ENCODE measurements around the gene CRTC3.
"Not testable (repeated sequence)": the region's sequence is repeated elsewhere in the genome, so short reads cannot be mapped to it uniquely, and the experiment has no call there.

Gene CRTC3

GRCh38 chr15:90529371-90530249, at the start of gene CRTC3:
TSS of gene CRTC3 (plus strand) at chr15:90529923. CDS start at chr15:90530072, 149 bp downstream.
- no peak for DNase-seq

GRCh38 chr15:90481023-90481422, 48.7 kb upstream of the CRTC3 start:
- DNase-seq = no peak

- DNase-seq = no peak
Measured at GRCh38 chr15:90482124-90483011, 47.4 kb upstream of the CRTC3 start.

- DNase-seq = no peak
Measured at GRCh38 chr15:90483012-90483307, 46.8 kb upstream of the CRTC3 start.

GRCh38 chr15:90483637-90484036, 46.1 kb upstream of the CRTC3 start:
- no peak for DNase-seq

GRCh38 chr15:90487186-90487585, 42.5 kb upstream of the CRTC3 start:
- no peak for DNase-seq

- no peak for DNase-seq
Measured at GRCh38 chr15:90489514-90489913, 40.2 kb upstream of the CRTC3 start.

GRCh38 chr15:90489944-90490343, 39.8 kb upstream of the CRTC3 start:
- DNase-seq = no peak

- no peak for DNase-seq
Measured at GRCh38 chr15:90493647-90494046, 36.1 kb upstream of the CRTC3 start.

- DNase-seq = no peak
Measured at GRCh38 chr15:90495067-90495466, 34.7 kb upstream of the CRTC3 start.

- DNase-seq = no peak
Measured at GRCh38 chr15:90496791-90497190, 32.9 kb upstream of the CRTC3 start.

GRCh38 chr15:90497376-90497775, 32.3 kb upstream of the CRTC3 start:
- DNase-seq = no peak

- no peak for DNase-seq
Measured at GRCh38 chr15:90497912-90498311, 31.8 kb upstream of the CRTC3 start.

- DNase-seq = no peak
Measured at GRCh38 chr15:90500171-90500570, 29.6 kb upstream of the CRTC3 start.

- DNase-seq = no peak
Measured at GRCh38 chr15:90501898-90502297, 27.8 kb upstream of the CRTC3 start.

- DNase-seq = not testable (repeated sequence)
Measured at GRCh38 chr15:90510781-90511180, 18.9 kb upstream of the CRTC3 start.

GRCh38 chr15:90511211-90511618, 18.5 kb upstream of the CRTC3 start:
- DNase-seq = not testable (repeated sequence)

GRCh38 chr15:90512276-90512675, 17.4 kb upstream of the CRTC3 start:
- no peak for DNase-seq

GRCh38 chr15:90512981-90513380, 16.7 kb upstream of the CRTC3 start:
- DNase-seq = no peak

GRCh38 chr15:90513448-90513847, 16.3 kb upstream of the CRTC3 start:
- DNase-seq = no peak

- DNase-seq = not testable (repeated sequence)
Measured at GRCh38 chr15:90513893-90514292, 15.8 kb upstream of the CRTC3 start.

- DNase-seq = no peak
Measured at GRCh38 chr15:90519688-90520087, 10.0 kb upstream of the CRTC3 start.

- DNase-seq = no peak
Measured at GRCh38 chr15:90520365-90520764, 9.4 kb upstream of the CRTC3 start.

GRCh38 chr15:90523373-90523772, 6.3 kb upstream of the CRTC3 start:
- DNase-seq = no peak
